DND-41 (cell line): ENCODE measurements around the gene MEGF11.

Experiments
- CTCF ChIP-seq: IDR thresholded peaks from 2 replicates; pipeline ENCODE4 v1.5.1; 2012; ENCODE audit warnings: borderline replicate concordance, low read length, moderate library complexity, mild to moderate bottlenecking; ENCODE audit not compliant: poor library complexity, severe bottlenecking; ENCODE audit errors: extremely low read depth
- EZH2 ChIP-seq: IDR thresholded peaks from 3 replicates; pipeline ENCODE4 v1.6.1; 2012; ENCODE audit warnings: borderline replicate concordance, low read depth, mild to moderate bottlenecking, moderate library complexity, low read length, inconsistent platforms; ENCODE audit not compliant: severe bottlenecking

- no peak for TF ChIP-seq CTCF
- no peak for TF ChIP-seq EZH2
Measured at GRCh38 chr15:65982627-65983322, 270.8 kb downstream of the MEGF11 start.
